ENCODE data around the gene TAS2R60. TPM values are rescaled to one million over a fixed set of nuclear protein-coding genes. Genes with fewer than 3 reads are reported as not detected.

The TAS2R60 gene
- total RNA-seq, 4 donors from 2014 or later, result 0.82 TPM; not detected in 3

DNA sequence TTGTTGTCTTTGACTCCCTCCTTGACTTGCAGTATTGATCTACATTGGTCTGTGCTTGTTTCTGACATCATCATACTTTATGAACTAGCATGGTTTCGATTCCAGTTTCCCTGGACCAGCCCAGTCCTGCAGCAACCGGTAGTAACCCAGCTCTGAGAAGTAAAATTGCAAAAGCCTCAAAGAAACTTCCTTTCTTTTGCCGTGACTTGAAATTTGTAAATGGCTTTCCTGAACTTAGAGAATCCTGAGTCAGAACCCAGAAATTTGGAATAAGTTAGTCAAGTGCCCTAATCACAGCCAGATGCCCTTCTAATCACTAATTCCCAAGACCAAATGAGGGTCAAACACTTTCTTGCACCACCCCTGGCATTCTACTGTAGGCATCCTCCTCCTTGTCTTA, 15.0 kb downstream of the TAS2R60 start:
- TF ChIP-seq, protein P1, sequence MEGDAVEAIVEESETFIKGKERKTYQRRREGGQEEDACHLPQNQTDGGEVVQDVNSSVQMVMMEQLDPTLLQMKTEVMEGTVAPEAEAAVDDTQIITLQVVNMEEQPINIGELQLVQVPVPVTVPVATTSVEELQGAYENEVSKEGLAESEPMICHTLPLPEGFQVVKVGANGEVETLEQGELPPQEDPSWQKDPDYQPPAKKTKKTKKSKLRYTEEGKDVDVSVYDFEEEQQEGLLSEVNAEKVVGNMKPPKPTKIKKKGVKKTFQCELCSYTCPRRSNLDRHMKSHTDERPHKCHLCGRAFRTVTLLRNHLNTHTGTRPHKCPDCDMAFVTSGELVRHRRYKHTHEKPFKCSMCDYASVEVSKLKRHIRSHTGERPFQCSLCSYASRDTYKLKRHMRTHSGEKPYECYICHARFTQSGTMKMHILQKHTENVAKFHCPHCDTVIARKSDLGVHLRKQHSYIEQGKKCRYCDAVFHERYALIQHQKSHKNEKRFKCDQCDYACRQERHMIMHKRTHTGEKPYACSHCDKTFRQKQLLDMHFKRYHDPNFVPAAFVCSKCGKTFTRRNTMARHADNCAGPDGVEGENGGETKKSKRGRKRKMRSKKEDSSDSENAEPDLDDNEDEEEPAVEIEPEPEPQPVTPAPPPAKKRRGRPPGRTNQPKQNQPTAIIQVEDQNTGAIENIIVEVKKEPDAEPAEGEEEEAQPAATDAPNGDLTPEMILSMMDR (IDR thresholded peaks at IDR 0.05; ENCODE audit: low read depth), result no peak

DNA sequence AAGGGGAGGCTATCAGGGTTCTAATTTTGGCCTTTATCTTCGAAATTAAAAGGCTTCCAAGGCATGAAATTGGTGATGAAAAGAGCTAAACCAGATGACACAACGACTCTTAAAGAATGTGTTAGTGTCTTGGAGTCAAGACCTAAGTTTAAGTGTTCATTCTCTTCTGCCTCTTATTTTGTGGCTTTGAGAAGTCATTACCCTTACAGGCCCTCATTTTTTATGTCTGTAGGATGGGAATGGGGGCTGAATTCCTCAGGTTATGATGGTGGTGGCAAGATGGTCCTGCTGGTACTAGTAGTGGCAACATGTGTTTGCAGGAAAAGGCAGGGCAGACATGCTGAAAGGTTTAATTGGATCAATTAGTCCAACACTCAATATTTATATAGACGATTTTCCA, 15.4 kb downstream of the TAS2R60 start:
- TF ChIP-seq, protein P1 (IDR thresholded peaks at IDR 0.05; ENCODE audit: low read depth), result no peak

DNA sequence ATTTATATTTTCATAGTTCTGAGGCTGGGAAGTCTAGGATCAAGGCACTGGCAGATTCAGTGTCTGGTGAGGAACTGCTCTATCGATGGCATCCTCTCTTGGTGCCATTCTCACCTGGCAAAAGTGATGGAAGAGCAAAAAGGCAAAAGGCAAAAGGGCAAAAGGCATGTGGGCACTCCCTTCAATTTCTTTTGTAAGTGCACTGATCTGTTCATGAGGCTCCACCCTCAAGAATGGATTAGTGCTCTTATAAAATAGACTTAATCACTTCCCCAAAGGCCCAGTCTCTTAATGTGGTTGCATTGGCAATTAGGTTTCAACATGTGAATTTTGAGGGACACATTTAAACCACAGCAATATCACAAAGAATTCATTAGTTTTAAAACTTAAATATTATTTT, 16.1 kb downstream of the TAS2R60 start:
- TF ChIP-seq, protein P1 (IDR thresholded peaks at IDR 0.05; ENCODE audit: low read depth), result no peak

DNA sequence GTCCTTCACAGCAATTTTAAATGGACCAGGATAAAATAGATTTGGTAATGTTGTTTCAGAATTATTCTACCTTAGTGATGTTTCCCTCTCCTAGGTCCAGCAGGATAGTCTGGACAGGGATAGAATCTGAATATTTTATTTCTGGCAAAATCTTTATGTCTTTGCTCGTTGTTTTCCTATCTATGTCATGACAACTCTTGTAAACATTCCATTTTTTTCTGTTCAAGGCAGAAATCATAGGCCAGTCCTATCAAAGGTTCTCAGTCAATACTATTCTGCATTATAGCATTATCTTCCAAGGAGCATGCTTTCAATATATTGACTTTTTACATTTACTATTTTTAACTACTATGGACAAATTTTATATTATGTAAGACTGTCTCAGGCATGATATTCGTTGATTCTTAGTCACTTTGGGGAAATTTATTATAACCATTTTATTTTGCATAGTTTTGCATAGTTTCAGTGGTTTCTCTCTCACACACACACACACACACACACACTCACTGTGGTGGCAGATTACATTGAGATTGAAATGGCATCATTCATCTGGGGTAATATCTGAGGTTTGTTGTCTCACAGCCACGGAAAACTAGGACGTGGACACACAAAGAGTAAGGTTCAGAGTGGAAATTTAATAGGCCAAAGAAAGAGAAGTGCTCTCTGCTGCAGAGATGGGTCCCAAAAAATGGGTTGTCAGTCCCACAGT, 17.2 kb downstream of the TAS2R60 start:
- TF ChIP-seq, protein P1 (IDR thresholded peaks at IDR 0.05; ENCODE audit: low read depth), result no peak

DNA sequence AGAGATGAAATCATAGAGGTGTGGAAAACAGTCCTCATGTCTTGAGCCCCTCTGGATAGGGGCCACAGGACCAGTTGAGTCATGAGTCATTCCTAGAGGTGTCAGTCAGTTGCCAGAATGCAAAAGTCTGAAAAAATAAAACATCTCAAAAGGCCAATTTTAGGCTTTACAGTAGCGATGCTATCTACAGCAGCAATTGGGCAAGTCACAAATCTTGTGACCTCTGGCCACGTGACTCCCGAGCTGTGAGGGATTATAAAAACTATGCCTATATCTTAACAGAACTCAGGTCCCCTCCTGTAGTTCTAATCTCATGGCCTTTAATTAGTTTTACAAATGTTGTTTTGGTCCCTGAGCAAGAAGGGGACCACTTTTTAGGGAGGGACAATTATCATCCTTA, 18.8 kb downstream of the TAS2R60 start:
- TF ChIP-seq, protein P1 (IDR thresholded peaks at IDR 0.05; ENCODE audit: low read depth), result no peak

DNA sequence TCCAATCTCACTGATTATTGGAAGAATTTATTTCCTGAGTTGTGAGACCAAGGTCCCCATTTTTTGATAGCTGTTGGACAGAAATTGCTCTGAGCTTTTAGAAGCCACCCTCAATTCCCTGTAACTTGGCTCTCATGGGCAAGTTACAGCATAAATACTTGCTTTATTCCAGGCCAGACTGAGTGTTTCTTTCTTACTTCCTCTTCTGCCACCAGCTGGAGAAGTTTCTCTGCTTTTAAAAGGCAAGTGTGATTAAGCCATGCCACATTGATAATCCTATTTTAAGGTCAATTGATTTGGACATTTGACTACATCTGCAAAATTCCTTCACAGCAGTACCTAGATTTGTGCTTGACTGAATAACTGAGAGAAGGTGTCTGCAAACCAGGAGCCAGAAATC, 20.3 kb downstream of the TAS2R60 start:
- TF ChIP-seq, protein P1 (IDR thresholded peaks at IDR 0.05; ENCODE audit: low read depth), result no peak

DNA sequence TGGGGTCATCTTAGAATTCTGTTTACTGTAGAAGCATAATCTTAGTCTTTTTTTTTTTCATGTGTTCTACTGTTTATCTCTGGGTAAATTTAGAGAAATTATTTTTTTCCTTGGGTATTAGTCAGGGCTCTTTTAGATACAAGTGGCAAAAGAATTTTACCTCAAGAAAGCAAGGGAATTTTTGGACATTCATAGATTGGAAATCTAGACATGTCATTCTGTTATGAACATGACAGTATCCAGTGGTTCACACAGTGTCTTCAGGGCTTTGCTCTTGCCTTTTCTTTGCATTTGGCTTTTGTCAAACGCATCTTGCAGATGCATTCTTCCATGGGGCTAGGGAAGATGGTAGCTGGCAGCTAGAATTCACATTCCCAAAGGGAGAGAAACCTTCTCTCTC, 20.7 kb downstream of the TAS2R60 start:
- TF ChIP-seq, protein P1 (IDR thresholded peaks at IDR 0.05; ENCODE audit: low read depth), result no peak

All from subcutaneous adipose tissue (tissue), 4 donors.